MV-4-11 (cell line): ENCODE results near the gene ITPR1.
A peak's percentile ranks its signal among the peaks of the same experiment; 100 is the strongest.

ENCODE experiments used
- DNase-seq: peaks from one replicate; lab custom pipeline; 2025; lab: John Stamatoyannopoulos, UW

ITPR1 gene

GRCh38 chr3:4782095-4782494 is 288.9 kb downstream of the ITPR1 start:
- DNase-seq: no peak

GRCh38 chr3:4785551-4785950 is 292.4 kb downstream of the ITPR1 start:
- no peak for DNase-seq

- DNase-seq: no peak
These were observed 293.3 kb downstream of the ITPR1 start for GRCh38 chr3:4786431-4786830.

GRCh38 chr3:4791358-4791757 is 298.2 kb downstream of the ITPR1 start:
- no peak for DNase-seq

- no peak for DNase-seq
These were observed 300.2 kb downstream of the ITPR1 start for GRCh38 chr3:4793311-4793710.

GRCh38 chr3:4794331-4794730 is 301.2 kb downstream of the ITPR1 start:
- no peak for DNase-seq

- no peak for DNase-seq
These were observed 301.6 kb downstream of the ITPR1 start for GRCh38 chr3:4794798-4795197.

- no peak for DNase-seq
These were observed 302.8 kb downstream of the ITPR1 start for GRCh38 chr3:4795905-4796304.

- no peak for DNase-seq
These were observed 304.1 kb downstream of the ITPR1 start for GRCh38 chr3:4797201-4797705.

- DNase-seq: no peak
These were observed 306.4 kb downstream of the ITPR1 start for GRCh38 chr3:4799266-4800256.

GRCh38 chr3:4800595-4800994 is 307.4 kb downstream of the ITPR1 start:
- DNase-seq: no peak

- no peak for DNase-seq
These were observed 308.7 kb downstream of the ITPR1 start for GRCh38 chr3:4801892-4802291.

- DNase-seq: no peak
These were observed 309.8 kb downstream of the ITPR1 start for GRCh38 chr3:4802903-4803302.

GRCh38 chr3:4804161-4805058 is 311.3 kb downstream of the ITPR1 start:
- no peak for DNase-seq

- no peak for DNase-seq
These were observed 312.5 kb downstream of the ITPR1 start for GRCh38 chr3:4805662-4806061.

- no peak for DNase-seq
These were observed 313.5 kb downstream of the ITPR1 start for GRCh38 chr3:4806535-4807108.

GRCh38 chr3:4807381-4808280 is 314.5 kb downstream of the ITPR1 start:
- no peak for DNase-seq

- DNase-seq: no peak
These were observed 315.5 kb downstream of the ITPR1 start for GRCh38 chr3:4808637-4809036.

- no peak for DNase-seq
These were observed 316.8 kb downstream of the ITPR1 start for GRCh38 chr3:4809922-4810321.

GRCh38 chr3:4812591-4812990 is 319.4 kb downstream of the ITPR1 start:
- no peak for DNase-seq

- DNase-seq: peak; percentile 55
These were observed 320.8 kb downstream of the ITPR1 start for GRCh38 chr3:4813909-4814304.
